Nephron (organoid): ENCODE measurements around the gene TNFRSF11A.

ENCODE experiments used
- H3K27ac Mint-ChIP-seq, 3 experiments: 2 replicates each; pipeline ENCODE4 v1.8.0; 2020; ENCODE audit warnings: mixed read lengths in 3 of 3, mild to moderate bottlenecking in 2 of 3, moderate library complexity in 1 of 3
- H3K27me3 Mint-ChIP-seq: 2 replicates; pipeline ENCODE4 v1.8.0; 2021; ENCODE audit warnings: low read depth, mild to moderate bottlenecking, moderate library complexity, mixed read lengths
- H3K36me3 Mint-ChIP-seq: 2 replicates; pipeline ENCODE4 v1.8.0; 2020; ENCODE audit warnings: low read depth, mixed read lengths
- H3K4me1 Mint-ChIP-seq: 2 replicates; pipeline ENCODE4 v1.8.0; 2020; ENCODE audit warnings: mixed read lengths
- H3K4me3 Mint-ChIP-seq, 3 experiments: 2 replicates each; pipeline ENCODE4 v1.8.0; 2020; ENCODE audit warnings: mild to moderate bottlenecking in 3 of 3, mixed read lengths in 3 of 3, moderate library complexity in 2 of 3
- H3K9me3 Mint-ChIP-seq: 2 replicates; pipeline ENCODE4 v1.8.0; 2020; ENCODE audit warnings: mixed read lengths
- CTCF ChIP-seq, 3 experiments: fragments of 200-600 bp; sonication (generic); IDR thresholded peaks; one replicate each; pipeline ENCODE4 v1.5.0; 2021; ENCODE audit warnings: antibody characterized with exemption in 3 of 3; ENCODE audit not compliant: unreplicated experiment in 3 of 3

The TNFRSF11A gene

DNA sequence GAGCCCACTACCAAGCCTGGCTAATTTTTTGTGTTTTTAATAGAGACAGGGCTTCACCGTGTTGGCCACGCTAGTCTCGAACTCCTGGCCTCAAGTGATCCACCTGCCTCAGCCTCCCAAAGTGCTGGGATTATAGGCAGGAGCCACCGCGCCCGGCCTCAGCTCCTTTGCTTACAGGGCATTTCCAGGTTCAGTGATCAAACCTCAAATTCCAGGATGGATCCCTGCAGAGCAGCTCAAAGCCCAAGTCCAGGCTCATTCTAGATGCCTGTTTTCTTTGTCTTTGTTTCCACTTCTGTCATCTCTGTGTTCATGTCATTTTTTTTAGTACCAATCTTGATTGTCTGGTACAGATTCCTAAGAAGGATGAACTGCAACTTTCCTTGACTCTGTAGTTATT is 41.9 kb downstream of the TNFRSF11A start:
- Mint-ChIP-seq H3K4me1 (peaks cover 5% of the 10 kb centered on the region), H3K36me3 (no peaks in the 10 kb centered on the region), H3K4me3 (no peak overlapping the region), H3K27ac (no peak overlapping the region), H3K27me3 (peaks cover 5% of the 10 kb centered on the region), H3K9me3 (peaks cover 2% of the 10 kb centered on the region)
- TF ChIP-seq CTCF (IDR thresholded peaks at IDR 0.05; ENCODE audit: unreplicated experiment in 3 of 3), result no peak

DNA sequence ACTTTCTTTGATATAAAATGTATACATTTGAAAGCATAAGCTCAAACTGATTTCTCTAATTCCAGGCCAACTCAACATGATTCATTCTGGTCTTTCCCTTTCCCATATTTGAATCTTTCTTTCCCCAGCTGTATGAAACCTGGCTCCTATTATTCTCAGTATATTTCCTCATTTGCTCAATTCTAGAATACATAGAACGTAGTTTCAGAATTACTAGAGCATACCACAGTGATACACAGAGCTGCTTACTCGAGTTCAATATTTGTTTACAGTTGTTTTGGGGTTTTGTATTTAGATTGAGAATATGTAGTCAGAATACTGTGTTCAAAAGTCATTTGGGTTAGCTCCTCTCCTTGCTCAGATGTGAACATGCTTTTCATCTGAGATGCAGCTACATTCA is 43.0 kb downstream of the TNFRSF11A start:
- Mint-ChIP-seq H3K9me3 (peaks cover under 1% of the 10 kb centered on the region), H3K27me3 (peaks cover 5% of the 10 kb centered on the region), H3K27ac (no peak overlapping the region), H3K36me3 (no peaks in the 10 kb centered on the region), H3K4me3 (no peak overlapping the region), H3K4me1 (peaks cover 5% of the 10 kb centered on the region)
- TF ChIP-seq CTCF (IDR thresholded peaks at IDR 0.05; ENCODE audit: unreplicated experiment in 3 of 3), result no peak

- peaks cover 5% of the 10 kb centered on the region for H3K4me1 Mint-ChIP-seq
- H3K27ac Mint-ChIP-seq, result no peak overlapping the region
- no peaks in the 10 kb centered on the region for H3K9me3 Mint-ChIP-seq
- peaks cover 5% of the 10 kb centered on the region for H3K27me3 Mint-ChIP-seq
- no peak overlapping the region for H3K4me3 Mint-ChIP-seq
- no peaks in the 10 kb centered on the region for H3K36me3 Mint-ChIP-seq
- TF ChIP-seq CTCF (IDR thresholded peaks at IDR 0.05; ENCODE audit: unreplicated experiment in 3 of 3), result no peak
Measured at GRCh38 chr18:62369129-62369644, 44.1 kb downstream of the TNFRSF11A start.

DNA sequence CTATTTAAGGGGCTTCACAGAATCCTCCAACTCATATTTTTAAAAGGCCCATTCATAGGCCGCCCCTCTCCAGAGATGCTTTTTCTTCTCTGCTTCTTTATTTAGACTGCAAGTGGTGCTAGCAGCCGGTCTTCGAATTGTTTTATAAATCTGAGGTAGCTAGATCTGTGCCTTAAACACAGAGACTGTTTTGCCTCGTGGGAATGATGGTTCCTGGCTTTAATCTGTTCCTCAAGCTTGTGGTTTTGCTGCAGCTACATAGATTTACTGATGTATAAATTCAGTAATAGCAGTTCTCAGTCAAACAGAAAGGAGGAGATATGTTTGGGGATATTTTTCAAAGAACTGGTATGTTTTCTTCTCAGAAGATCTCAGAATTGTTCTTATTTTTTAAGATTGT is 45.3 kb downstream of the TNFRSF11A start:
- H3K4me1 Mint-ChIP-seq, result peaks cover 5% of the 10 kb centered on the region

GRCh38 chr18:62371436-62371835 is 46.3 kb downstream of the TNFRSF11A start:
- TF ChIP-seq CTCF (IDR thresholded peaks at IDR 0.05; ENCODE audit: unreplicated experiment in 3 of 3), result no peak
- Mint-ChIP-seq H3K27me3 (peaks cover 5% of the 10 kb centered on the region), H3K4me3 (no peak overlapping the region)

More for the DNA sequence above, 45.3 kb downstream of the TNFRSF11A start:
- no peak overlapping the region for H3K4me3 Mint-ChIP-seq
- TF ChIP-seq CTCF (IDR thresholded peaks at IDR 0.05; ENCODE audit: unreplicated experiment in 3 of 3), result no peak
- H3K27ac Mint-ChIP-seq, result no peak overlapping the region
- H3K36me3 Mint-ChIP-seq, result no peaks in the 10 kb centered on the region
- peaks cover 5% of the 10 kb centered on the region for H3K27me3 Mint-ChIP-seq
- H3K9me3 Mint-ChIP-seq, result no peaks in the 10 kb centered on the region

GRCh38 chr18:62372156-62372555 is 47.0 kb downstream of the TNFRSF11A start:
- no peaks in the 10 kb centered on the region for H3K9me3 Mint-ChIP-seq
- H3K4me1 Mint-ChIP-seq, result peaks cover 5% of the 10 kb centered on the region
- no peak overlapping the region for H3K4me3 Mint-ChIP-seq
- no peak for TF ChIP-seq CTCF (IDR thresholded peaks at IDR 0.05; ENCODE audit: unreplicated experiment in 3 of 3)
- H3K27ac Mint-ChIP-seq, result no peak overlapping the region
- H3K27me3 Mint-ChIP-seq, result peaks cover 5% of the 10 kb centered on the region
- H3K36me3 Mint-ChIP-seq, result no peaks in the 10 kb centered on the region

More at GRCh38 chr18:62371436-62371835, 46.3 kb downstream of the TNFRSF11A start:
- Mint-ChIP-seq H3K27ac (no peak overlapping the region), H3K36me3 (no peaks in the 10 kb centered on the region), H3K4me1 (peaks cover 5% of the 10 kb centered on the region), H3K9me3 (no peaks in the 10 kb centered on the region)
